Stimulated activated CD8-positive, alpha-beta memory T cell treated with anti-CD3 and anti-CD28 coated beads, Interleukin-15, amount 100 ng/mL, for 4 hours (primary cell): ENCODE data around the gene ABCG1.
A peak's percentile ranks its signal among the peaks of the same experiment; 100 is the strongest.

Source experiments
- DNase-seq, 2 donors: peaks; one replicate each; pipeline ENCODE4 v3.0.0-alpha.2; 2020; ENCODE audit warnings: low read depth in 2 of 2

The ABCG1 gene

DNA sequence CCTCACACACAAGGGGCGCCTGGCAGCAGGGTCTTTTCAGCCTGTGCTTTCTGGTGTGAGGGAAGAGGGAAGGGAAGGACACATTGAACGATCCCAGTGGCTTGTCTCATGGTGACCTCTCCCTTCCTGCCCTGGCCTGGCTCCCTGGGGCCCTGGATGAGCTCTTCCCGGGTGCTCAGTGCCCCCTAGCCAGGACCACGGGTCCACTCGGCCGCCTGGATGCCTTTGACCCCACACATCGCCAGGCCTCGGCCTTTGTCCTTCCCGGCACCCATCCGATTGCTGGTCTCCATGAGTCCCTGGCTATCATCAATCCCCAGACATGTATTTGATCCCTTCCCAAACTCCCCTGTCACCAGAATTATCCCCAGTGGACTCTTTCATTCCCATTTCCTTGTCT, 102.3 kb downstream of the ABCG1 start:
- DNase-seq: no peak

GRCh38 chr21:42321845-42322244, 102.9 kb downstream of the ABCG1 start:
- no peak for DNase-seq

- DNase-seq: no peak
These were observed 106.0 kb downstream of the ABCG1 start for GRCh38 chr21:42324896-42325295.

DNA sequence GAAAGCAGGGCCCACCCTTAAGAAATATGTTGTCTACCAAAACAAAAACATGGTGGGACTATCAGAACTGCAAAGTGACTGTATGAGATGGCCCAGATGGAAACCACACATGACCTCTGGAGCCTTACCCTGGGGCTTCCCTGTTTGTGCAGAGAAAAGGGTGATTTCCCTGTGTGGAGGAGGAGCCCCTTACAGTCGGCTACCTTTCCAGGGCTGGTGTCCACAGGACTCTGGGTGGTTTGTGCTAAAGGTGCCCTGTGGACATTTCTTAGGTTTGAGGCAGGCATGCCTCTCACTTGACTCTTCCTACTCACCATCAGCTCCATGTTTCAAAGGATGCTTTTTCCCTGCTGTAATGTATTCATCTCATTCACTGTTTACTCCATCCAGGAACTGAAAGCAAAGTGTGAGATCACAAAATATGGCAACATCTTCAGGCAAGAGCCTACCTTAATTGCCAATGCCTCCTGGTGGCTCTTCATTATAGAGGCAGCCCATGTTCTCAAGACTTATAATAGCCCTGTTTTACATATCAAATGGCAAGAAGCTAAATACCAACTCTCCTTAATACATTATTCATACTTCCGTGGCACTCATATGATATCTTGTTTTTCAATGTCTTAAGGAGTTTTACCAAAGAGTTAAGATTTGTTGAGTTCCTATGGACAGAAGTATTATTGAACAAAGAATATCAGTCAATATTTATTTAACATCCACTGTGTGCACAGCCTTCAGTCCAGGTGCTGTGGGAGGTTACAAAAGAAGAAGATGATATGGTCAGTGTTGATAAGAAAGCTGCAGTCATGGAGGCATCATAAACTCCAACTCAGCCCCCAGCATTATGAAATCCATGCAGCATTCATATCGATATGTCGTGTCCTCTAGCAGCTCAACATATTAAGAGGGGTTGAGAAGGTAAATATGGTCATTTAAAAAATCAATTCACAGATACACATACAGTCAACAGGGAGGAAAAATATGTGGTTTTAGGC, 111.7 kb downstream of the ABCG1 start:
- DNase-seq: no peak

GRCh38 chr21:42331660-42332059, 112.7 kb downstream of the ABCG1 start:
- no peak for DNase-seq

- DNase-seq: no peak
These were observed 113.8 kb downstream of the ABCG1 start for GRCh38 chr21:42332557-42333317.

GRCh38 chr21:42336054-42336453, 117.1 kb downstream of the ABCG1 start:
- no peak for DNase-seq

DNA sequence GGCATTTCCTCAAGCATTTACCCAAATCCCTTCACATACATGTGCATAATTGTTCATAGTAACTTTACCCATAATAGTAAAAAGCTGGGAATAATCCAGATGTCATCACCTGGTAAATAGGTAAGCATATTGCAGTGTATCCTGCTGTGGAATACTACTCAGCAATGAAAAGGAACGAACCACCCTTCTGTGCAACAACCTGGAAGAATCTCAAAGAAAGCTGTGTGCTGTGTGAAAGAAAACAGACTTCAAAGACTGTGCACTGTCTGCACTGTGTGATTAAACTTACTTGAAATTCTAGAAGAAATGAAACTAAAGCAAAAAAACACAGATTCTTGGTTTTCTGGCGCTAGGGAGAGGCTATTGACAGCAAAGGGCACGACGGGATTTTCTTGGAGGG, 118.3 kb downstream of the ABCG1 start:
- no peak for DNase-seq

GRCh38 chr21:42337830-42338728, 119.1 kb downstream of the ABCG1 start:
- peak; percentile 46 to 68 for DNase-seq

DNA sequence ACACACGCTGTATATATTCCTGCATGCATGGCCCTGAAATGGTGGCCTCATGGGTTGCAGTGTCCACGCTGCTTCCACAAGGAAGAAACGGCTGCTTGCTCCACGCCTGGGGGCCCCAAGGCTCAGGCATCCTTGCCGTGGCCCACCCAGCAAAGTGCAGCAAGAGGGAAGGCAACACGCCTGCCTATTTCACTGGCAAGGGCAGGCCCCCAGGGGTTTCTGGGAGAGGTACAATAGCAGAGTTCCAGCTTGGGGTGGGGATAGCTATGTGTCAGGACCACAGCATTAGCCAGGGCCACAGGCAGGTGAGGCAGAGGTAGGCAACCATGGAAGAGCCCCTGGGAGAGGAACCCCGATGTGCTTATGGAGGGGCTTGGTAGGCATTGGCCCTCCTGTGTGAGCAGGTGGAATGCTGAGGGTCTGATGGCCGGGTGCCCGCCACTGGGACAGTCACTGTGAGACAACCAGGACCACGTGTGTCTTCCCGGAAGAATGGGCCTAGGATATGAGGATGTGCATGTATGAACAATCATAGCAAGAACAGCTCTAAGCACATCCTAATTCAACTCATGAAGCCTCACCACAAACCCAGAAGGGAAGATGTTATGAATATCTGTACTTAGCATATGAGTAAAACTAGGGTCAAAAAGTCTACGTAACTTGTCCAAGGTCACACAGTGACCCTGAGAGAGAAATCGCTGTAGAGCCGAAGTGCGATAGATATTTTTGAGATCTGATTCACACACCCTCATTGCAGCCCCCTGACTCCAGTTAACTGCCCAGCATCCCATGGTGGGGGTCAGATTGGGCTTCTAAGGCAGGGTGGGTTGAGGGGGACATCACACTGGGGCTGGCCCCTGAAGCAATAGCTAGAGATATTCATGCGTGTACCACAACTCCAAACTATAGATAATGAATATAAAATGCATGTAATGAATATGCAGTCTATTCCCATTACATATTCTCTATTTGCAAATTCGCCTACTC, 120.1 kb downstream of the ABCG1 start:
- DNase-seq: no peak

GRCh38 chr21:42340187-42341050, 121.5 kb downstream of the ABCG1 start:
- no peak for DNase-seq

- DNase-seq: no peak
These were observed 123.0 kb downstream of the ABCG1 start for GRCh38 chr21:42341776-42342542.

DNA sequence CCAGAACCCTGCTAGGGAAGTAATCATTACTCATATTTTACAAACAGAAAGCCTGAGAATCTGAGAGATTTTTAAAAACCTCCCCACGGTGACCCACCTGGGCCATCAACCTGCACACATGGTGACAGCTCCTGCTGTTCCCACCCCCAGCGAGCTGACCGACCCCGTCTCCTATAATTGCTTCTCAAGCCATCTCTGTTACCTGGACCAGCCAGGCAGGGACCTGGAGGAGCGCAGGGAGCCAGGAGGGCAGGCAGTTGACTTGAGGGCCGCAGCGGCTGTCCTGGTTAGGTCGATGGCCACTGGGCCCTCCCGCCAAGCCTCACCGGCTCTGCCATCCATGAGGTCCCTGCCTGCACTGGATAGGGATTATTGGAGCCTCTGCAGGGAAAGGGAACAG, 124.2 kb downstream of the ABCG1 start:
- DNase-seq: no peak

- no peak for DNase-seq
These were observed 124.6 kb downstream of the ABCG1 start for GRCh38 chr21:42343556-42343955.

- DNase-seq: no peak
These were observed 125.1 kb downstream of the ABCG1 start for GRCh38 chr21:42343963-42344510.

- DNase-seq: no peak
These were observed 125.7 kb downstream of the ABCG1 start for GRCh38 chr21:42344631-42345030.

- DNase-seq: no peak
These were observed 127.5 kb downstream of the ABCG1 start for GRCh38 chr21:42346441-42346840.
